Prostate gland (tissue), 2 donors: ENCODE measurements around the gene C1orf198. TPM values are rescaled to one million over a fixed set of nuclear protein-coding genes. Genes with fewer than 3 reads are reported as not detected.

Source experiments
- DNase-seq: peaks from one replicate; pipeline ENCODE4 v3.0.0-alpha.2; 2019; ENCODE audit warnings: low spot score
- H3K27ac ChIP-seq, 2 donors: fragments of 200-600 bp; sonication (generic); 2 replicates each; pipeline ENCODE4 v1.5.1; 2017 to 2019
- H3K27me3 ChIP-seq: fragments of 200-600 bp; sonication (generic); replicated peaks from 2 replicates; pipeline ENCODE4 v1.5.1; 2019; ENCODE audit not compliant: insufficient read depth
- H3K36me3 ChIP-seq, 2 donors: fragments of 200-600 bp; sonication (generic); 1 replicate in 1 of 2; 2 replicates in 1 of 2; pipeline versions ENCODE4 v1.5.1 to v1.8.1; 2017 to 2019
- H3K4me1 ChIP-seq: fragments of 200-600 bp; sonication (generic); replicated peaks from 2 replicates; pipeline ENCODE4 v1.5.1; 2019
- H3K4me3 ChIP-seq, 2 donors: fragments of 200-600 bp; sonication (generic); 2 replicates each; pipeline ENCODE4 v1.5.1; 2017 to 2019
- H3K9me3 ChIP-seq: fragments of 200-600 bp; sonication (generic); 2 replicates; pipeline ENCODE4 v1.5.1; 2017
- POLR2A ChIP-seq: fragments of 450-650 bp; IDR thresholded peaks from one replicate; pipeline ENCODE4 v1.6.1; 2016; ENCODE audit warnings: antibody characterized with exemption, mild to moderate bottlenecking
- POLR2AphosphoS5 ChIP-seq: sonication (generic); formaldehyde crosslinking; IDR thresholded peaks from one replicate; pipeline ENCODE4 v1.6.1; 2017; ENCODE audit warnings: antibody characterized with exemption
- WGBS: methylation state at CpG from one replicate; pipeline ENCODE4 v1.1.5; 2018; 5-methylcytosine and 5-hydroxymethylcytosine counted together
- intact Hi-C: fragments of 100-400 bp; cut with DNase I; formaldehyde crosslinking; loops from one replicate; pipeline ENCODE4 v1.14.2; 2022
- total RNA-seq, 2 donors: library from RNA; depleted of rRNA; stranded (reverse); fragments of >200 nt; gene quantifications; one replicate each; pipeline ENCODE4 v1.1.0, GENCODE V29; 2016
- TF ChIP-seq, protein P1 (sequence below), 4 experiments: fragments of 200-600 bp in 2 of 4; fragments of 450-650 bp in 2 of 4; sonication (generic) in 2 of 4; IDR thresholded peaks; 1 replicate in 3 of 4; 2 replicates in 1 of 4; pipeline ENCODE4 v1.5.1; 2016 to 2019; ENCODE audit warnings: antibody characterized with exemption in 4 of 4, mild to moderate bottlenecking in 2 of 4, moderate library complexity in 2 of 4

C1orf198 gene
- total RNA-seq, 2 donors from 2014 or later, result 41.9 to 44.8 TPM

DNA sequence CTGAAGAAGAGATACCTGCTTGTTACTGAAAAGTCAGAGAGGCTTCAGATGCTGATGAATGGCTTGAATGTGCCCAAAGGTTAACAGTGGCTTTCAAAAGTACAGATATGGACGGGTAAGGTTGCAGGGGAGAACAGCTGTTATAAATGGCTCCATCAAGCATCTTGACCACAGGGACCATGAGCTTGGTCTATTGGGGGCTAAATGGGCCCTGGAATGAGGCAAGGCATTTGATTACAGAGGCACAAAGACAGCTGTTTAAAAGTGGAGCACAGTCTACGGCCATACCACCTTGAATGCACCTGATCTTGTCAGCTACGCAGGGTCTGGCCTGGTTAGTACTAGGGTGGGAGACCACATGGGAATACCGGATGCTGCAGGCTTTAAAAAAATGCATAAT is 48.3 kb downstream of the C1orf198 start:
- TF ChIP-seq POLR2AphosphoS5 (no peak), POLR2A (no peak)
- TF ChIP-seq, protein P1, sequence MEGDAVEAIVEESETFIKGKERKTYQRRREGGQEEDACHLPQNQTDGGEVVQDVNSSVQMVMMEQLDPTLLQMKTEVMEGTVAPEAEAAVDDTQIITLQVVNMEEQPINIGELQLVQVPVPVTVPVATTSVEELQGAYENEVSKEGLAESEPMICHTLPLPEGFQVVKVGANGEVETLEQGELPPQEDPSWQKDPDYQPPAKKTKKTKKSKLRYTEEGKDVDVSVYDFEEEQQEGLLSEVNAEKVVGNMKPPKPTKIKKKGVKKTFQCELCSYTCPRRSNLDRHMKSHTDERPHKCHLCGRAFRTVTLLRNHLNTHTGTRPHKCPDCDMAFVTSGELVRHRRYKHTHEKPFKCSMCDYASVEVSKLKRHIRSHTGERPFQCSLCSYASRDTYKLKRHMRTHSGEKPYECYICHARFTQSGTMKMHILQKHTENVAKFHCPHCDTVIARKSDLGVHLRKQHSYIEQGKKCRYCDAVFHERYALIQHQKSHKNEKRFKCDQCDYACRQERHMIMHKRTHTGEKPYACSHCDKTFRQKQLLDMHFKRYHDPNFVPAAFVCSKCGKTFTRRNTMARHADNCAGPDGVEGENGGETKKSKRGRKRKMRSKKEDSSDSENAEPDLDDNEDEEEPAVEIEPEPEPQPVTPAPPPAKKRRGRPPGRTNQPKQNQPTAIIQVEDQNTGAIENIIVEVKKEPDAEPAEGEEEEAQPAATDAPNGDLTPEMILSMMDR (IDR thresholded peaks at IDR 0.05), result no peak
- Histone ChIP-seq H3K9me3 (no peaks in the 10 kb centered on the region), H3K27me3 (no peaks in the 10 kb centered on the region), H3K36me3 (no peaks in the 10 kb centered on the region), H3K4me3 (no peak overlapping the region), H3K27ac (no peak overlapping the region), H3K4me1 (no peaks in the 10 kb centered on the region)
- no peak for DNase-seq
- 97% methylated on average over 4 of the region's 4 CpGs for WGBS
- intact Hi-C loops, result no loop called here

DNA sequence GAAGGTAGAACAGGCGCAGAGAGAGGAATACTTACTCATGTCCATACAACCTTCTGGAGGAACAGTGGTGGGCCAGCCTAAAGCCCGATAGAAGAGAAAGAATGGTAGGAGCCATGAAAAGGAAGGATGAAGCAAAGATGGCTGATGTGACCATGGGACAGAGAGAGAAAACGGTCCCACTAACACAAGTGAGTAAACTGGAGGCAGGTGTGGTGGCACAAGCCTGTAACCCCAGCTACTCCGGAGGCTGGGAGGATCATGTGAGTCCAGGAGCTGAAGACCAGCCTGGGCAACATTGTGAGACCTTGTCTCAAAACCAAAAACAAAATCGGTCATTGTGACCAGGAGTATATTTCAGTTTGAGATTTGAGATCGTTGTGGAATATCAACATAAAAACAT is 49.4 kb downstream of the C1orf198 start:
- WGBS, result 95% methylated on average over 6 of the region's 6 CpGs
- no peaks in the 10 kb centered on the region for H3K27me3 ChIP-seq
- H3K36me3 ChIP-seq, result no peaks in the 10 kb centered on the region
- no peaks in the 10 kb centered on the region for H3K4me1 ChIP-seq
- TF ChIP-seq POLR2A (no peak), POLR2AphosphoS5 (no peak)
- TF ChIP-seq, protein P1 (IDR thresholded peaks at IDR 0.05), result no peak
- H3K4me3 ChIP-seq, result no peak overlapping the region
- no peak for DNase-seq
- H3K9me3 ChIP-seq, result no peaks in the 10 kb centered on the region
- no peak overlapping the region for H3K27ac ChIP-seq
- intact Hi-C loops, result no loop called here

DNA sequence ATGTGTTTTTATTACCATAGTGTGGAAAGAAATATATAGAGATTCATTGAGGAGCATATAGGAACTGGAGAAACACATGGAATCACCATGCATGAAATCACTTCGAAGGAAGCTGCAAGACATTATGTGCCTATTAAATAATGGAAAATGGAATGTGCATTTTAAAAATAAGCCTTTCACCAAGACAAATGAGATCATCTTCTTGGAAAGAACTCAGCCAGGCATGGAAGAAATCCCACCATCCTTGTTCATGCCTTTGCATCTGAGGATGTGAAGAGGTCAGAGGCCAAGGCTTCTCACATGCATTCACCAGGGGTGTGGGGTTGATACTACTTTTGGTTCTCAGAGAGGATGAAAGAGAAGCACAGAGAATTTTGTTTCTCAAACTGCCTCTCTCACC is 50.0 kb downstream of the C1orf198 start:
- TF ChIP-seq, protein P1 (IDR thresholded peaks at IDR 0.05), result no peak
- TF ChIP-seq POLR2A (no peak), POLR2AphosphoS5 (no peak)
- H3K36me3 ChIP-seq, result no peaks in the 10 kb centered on the region
- DNase-seq, result no peak
- H3K9me3 ChIP-seq, result no peaks in the 10 kb centered on the region
- no peaks in the 10 kb centered on the region for H3K4me1 ChIP-seq
- no peaks in the 10 kb centered on the region for H3K27me3 ChIP-seq
- no peak overlapping the region for H3K27ac ChIP-seq
- WGBS, result 63% methylated on average over 1 of the region's 1 CpG
- no peak overlapping the region for H3K4me3 ChIP-seq
- intact Hi-C loops, result no loop called here

DNA sequence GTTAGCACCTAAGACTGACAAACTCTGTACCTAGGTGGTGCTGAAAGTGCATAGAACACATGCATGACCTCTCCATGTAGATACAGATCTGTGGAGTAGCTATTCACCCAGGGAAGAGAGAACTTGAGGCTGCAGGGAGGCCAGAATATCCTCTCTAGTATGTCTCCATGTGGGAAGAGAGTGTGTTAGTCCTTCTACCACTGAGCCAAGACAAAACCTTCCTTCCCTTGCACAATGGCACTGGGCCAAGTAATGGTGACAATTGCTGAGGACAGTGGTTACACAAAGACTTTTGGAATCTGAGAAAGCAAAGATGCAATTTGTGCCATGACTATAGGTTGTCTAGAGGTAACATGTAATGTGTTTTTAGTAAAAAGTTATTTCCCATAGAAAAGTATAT is 52.3 kb downstream of the C1orf198 start:
- H3K9me3 ChIP-seq, result no peaks in the 10 kb centered on the region
- TF ChIP-seq POLR2A, result no peak
- TF ChIP-seq, protein P1 (IDR thresholded peaks at IDR 0.05), result no peak
- no peak for TF ChIP-seq POLR2AphosphoS5
- DNase-seq, result no peak
- H3K4me3 ChIP-seq, result no peak overlapping the region
- H3K27ac ChIP-seq, result no peak overlapping the region
- H3K36me3 ChIP-seq, result no peaks in the 10 kb centered on the region
- intact Hi-C loops, result no loop called here
- H3K4me1 ChIP-seq, result no peaks in the 10 kb centered on the region
- H3K27me3 ChIP-seq, result no peaks in the 10 kb centered on the region

DNA sequence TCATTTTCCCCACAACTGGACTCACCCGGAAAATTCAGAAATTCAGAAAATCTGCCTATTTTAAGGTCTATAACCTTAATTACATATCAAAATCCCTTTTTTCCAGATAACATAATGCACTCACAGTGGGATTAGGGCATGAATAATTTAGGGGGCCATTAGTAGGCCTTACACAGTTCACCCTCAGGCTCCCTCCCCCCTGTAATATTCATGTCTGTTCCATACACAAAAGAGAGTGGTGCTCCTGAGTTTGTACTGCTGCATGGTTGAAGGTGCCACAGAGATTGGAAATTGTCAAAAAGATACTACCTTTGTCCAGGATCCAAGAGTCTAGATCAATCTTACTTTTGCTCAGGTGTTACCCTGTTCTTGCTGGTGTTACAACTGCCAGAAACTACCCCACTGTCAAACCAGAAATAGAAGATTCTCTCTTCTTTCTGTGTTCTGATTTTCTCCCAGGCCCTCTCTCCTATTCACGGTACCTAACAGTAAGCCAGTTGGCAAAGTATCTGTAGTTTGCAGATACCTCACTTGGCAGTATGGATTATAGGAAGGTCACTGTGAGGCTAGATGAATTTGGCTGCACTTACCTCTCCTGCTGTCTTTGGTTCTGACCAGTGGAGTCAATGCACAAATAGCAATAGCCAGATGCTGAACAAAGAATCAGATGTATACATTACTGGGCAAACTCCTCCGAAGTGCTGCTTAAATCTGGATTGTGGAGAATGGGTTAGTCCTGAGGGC is 53.2 kb downstream of the C1orf198 start:
- H3K27me3 ChIP-seq, result no peaks in the 10 kb centered on the region
- TF ChIP-seq, protein P1 (IDR thresholded peaks at IDR 0.05), result no peak
- TF ChIP-seq POLR2AphosphoS5 (no peak), POLR2A (no peak)
- no peaks in the 10 kb centered on the region for H3K36me3 ChIP-seq

More for the DNA sequence above, 53.2 kb downstream of the C1orf198 start:
- DNase-seq, result no peak
- 67% methylated on average over 3 of the region's 3 CpGs for WGBS
- no peak overlapping the region for H3K4me3 ChIP-seq
- no peaks in the 10 kb centered on the region for H3K9me3 ChIP-seq
- H3K27ac ChIP-seq, result no peak overlapping the region
- intact Hi-C loops, result no loop called here
- no peaks in the 10 kb centered on the region for H3K4me1 ChIP-seq
